ENCODE results near the gene BOK.
"Not testable (repeated sequence)": the region's sequence is repeated elsewhere in the genome, so short reads cannot be mapped to it uniquely, and the experiment has no call there.

The BOK gene

GRCh38 chr2:241582806-241583205 lies 24.3 kb downstream of the BOK start:
- DNase-seq (ENCODE audit: low spot score): no peak
- no peak overlapping the region for H3K9ac ChIP-seq (ENCODE audit: low read depth, low read length, poor library complexity)
- no peaks in the 10 kb centered on the region for H3K79me1 ChIP-seq (ENCODE audit: low read depth, low read length)
- no peak overlapping the region for H2BK120ac ChIP-seq (ENCODE audit: low read depth, low read length)
- H3K9me3 ChIP-seq (replicated peaks in 1 of 2; ENCODE audit: control insufficient read depth in 2 of 2, insufficient read depth in 1 of 2, low read depth in 1 of 2, low read length in 2 of 2): peaks cover 32 to 66% of the 10 kb centered on the region in 2 donors
- H3K14ac ChIP-seq (ENCODE audit: low read length): no peak overlapping the region
- H2BK15ac ChIP-seq (ENCODE audit: low read length): no peak overlapping the region
- H4K91ac ChIP-seq (ENCODE audit: low read depth, low read length, poor library complexity): no peak overlapping the region
- H4K8ac ChIP-seq (ENCODE audit: low read depth, low read length): no peak overlapping the region
- no peak overlapping the region for H3K4me2 ChIP-seq (ENCODE audit: insufficient read depth, low read length, poor library complexity, severe bottlenecking)
- no peaks in the 10 kb centered on the region for H3K27me3 ChIP-seq (ENCODE audit: control insufficient read depth in 3 of 3, insufficient read depth in 3 of 3, low read depth in 1 of 3, low read length in 3 of 3)
- H3K4me1 ChIP-seq (ENCODE audit: control insufficient read depth in 2 of 2, insufficient read depth in 1 of 2, low read depth in 1 of 2, low read length in 2 of 2): no peaks in the 10 kb centered on the region
- H2AFZ ChIP-seq (ENCODE audit: low read length): no peak overlapping the region
- no peak overlapping the region for H3K23ac ChIP-seq (ENCODE audit: low read depth, low read length, poor library complexity)
- WGBS, 2 donors (ENCODE audit: extremely low coverage in 2 of 2, insufficient read length in 2 of 2, insufficient replicate concordance in 1 of 2): no CpG with 5 or more reads among the region's 4 CpGs
- no peak overlapping the region for H3K18ac ChIP-seq (ENCODE audit: low read length)
- H3K27ac ChIP-seq (replicated peaks; ENCODE audit: low read length): no peak overlapping the region
- H2BK5ac ChIP-seq (ENCODE audit: low read length): no peak overlapping the region
- no peak overlapping the region for H2BK12ac ChIP-seq (ENCODE audit: low read length)
- H2AK5ac ChIP-seq (ENCODE audit: low read depth, low read length): no peak overlapping the region
- H3K4me3 ChIP-seq (ENCODE audit: low read length in 2 of 2): no peak overlapping the region
- H3K36me3 ChIP-seq (replicated peaks in 1 of 2; ENCODE audit: control insufficient read depth in 2 of 2, insufficient read depth in 2 of 2, low read length in 2 of 2): peaks cover 12 to 64% of the 10 kb centered on the region in 2 donors
- no peak overlapping the region for H3K4ac ChIP-seq (ENCODE audit: low read length)

- no peak overlapping the region for H2BK120ac ChIP-seq (ENCODE audit: low read depth, low read length)
- H4K91ac ChIP-seq (ENCODE audit: low read depth, low read length, poor library complexity): no peak overlapping the region
- no CpG with 5 or more reads among the region's 12 CpGs for WGBS, 2 donors (ENCODE audit: extremely low coverage in 2 of 2, insufficient read length in 2 of 2, insufficient replicate concordance in 1 of 2)
- H2BK12ac ChIP-seq (ENCODE audit: low read length): no peak overlapping the region
- DNase-seq (ENCODE audit: low spot score): no peak
- no peak overlapping the region for H4K8ac ChIP-seq (ENCODE audit: low read depth, low read length)
- H2AK5ac ChIP-seq (ENCODE audit: low read depth, low read length): no peak overlapping the region
- H2BK15ac ChIP-seq (ENCODE audit: low read length): no peak overlapping the region
- no peak overlapping the region for H3K27ac ChIP-seq (replicated peaks; ENCODE audit: low read length)
- H3K27me3 ChIP-seq (ENCODE audit: control insufficient read depth in 3 of 3, insufficient read depth in 3 of 3, low read depth in 1 of 3, low read length in 3 of 3): no peaks in the 10 kb centered on the region
- H3K4me1 ChIP-seq (ENCODE audit: control insufficient read depth in 2 of 2, insufficient read depth in 1 of 2, low read depth in 1 of 2, low read length in 2 of 2): no peaks in the 10 kb centered on the region
- H3K4me2 ChIP-seq (ENCODE audit: insufficient read depth, low read length, poor library complexity, severe bottlenecking): no peak overlapping the region
- H3K9ac ChIP-seq (ENCODE audit: low read depth, low read length, poor library complexity): no peak overlapping the region
- H3K4me3 ChIP-seq (ENCODE audit: low read length in 2 of 2): no peak overlapping the region
- no peak overlapping the region for H3K23ac ChIP-seq (ENCODE audit: low read depth, low read length, poor library complexity)
- H3K18ac ChIP-seq (ENCODE audit: low read length): no peak overlapping the region
- H3K36me3 ChIP-seq (replicated peaks in 1 of 2; ENCODE audit: control insufficient read depth in 2 of 2, insufficient read depth in 2 of 2, low read length in 2 of 2): peaks cover 14 to 78% of the 10 kb centered on the region in 2 donors
- no peak overlapping the region for H2BK5ac ChIP-seq (ENCODE audit: low read length)
- peaks cover 31 to 79% of the 10 kb centered on the region in 2 donors for H3K9me3 ChIP-seq (replicated peaks in 1 of 2; ENCODE audit: control insufficient read depth in 2 of 2, insufficient read depth in 1 of 2, low read depth in 1 of 2, low read length in 2 of 2)
- no peak overlapping the region for H2AFZ ChIP-seq (ENCODE audit: low read length)
- no peak overlapping the region for H3K14ac ChIP-seq (ENCODE audit: low read length)
- H3K79me1 ChIP-seq (ENCODE audit: low read depth, low read length): no peaks in the 10 kb centered on the region
- no peak overlapping the region for H3K4ac ChIP-seq (ENCODE audit: low read length)
Measured at GRCh38 chr2:241584436-241584835, 25.9 kb downstream of the BOK start.

- H4K91ac ChIP-seq (ENCODE audit: low read depth, low read length, poor library complexity): no peak overlapping the region
- H3K27ac ChIP-seq (replicated peaks; ENCODE audit: low read length): no peak overlapping the region
- H2AK5ac ChIP-seq (ENCODE audit: low read depth, low read length): no peak overlapping the region
- H3K4ac ChIP-seq (ENCODE audit: low read length): no peak overlapping the region
- no peak overlapping the region for H2BK120ac ChIP-seq (ENCODE audit: low read depth, low read length)
- no peak overlapping the region for H2BK12ac ChIP-seq (ENCODE audit: low read length)
- H3K4me1 ChIP-seq (ENCODE audit: control insufficient read depth in 2 of 2, insufficient read depth in 1 of 2, low read depth in 1 of 2, low read length in 2 of 2): no peaks in the 10 kb centered on the region
- H3K36me3 ChIP-seq (replicated peaks in 1 of 2; ENCODE audit: control insufficient read depth in 2 of 2, insufficient read depth in 2 of 2, low read length in 2 of 2): peaks cover 13 to 83% of the 10 kb centered on the region in 2 donors
- H2AFZ ChIP-seq (ENCODE audit: low read length): no peak overlapping the region
- H3K9ac ChIP-seq (ENCODE audit: low read depth, low read length, poor library complexity): no peak overlapping the region
- H3K27me3 ChIP-seq (ENCODE audit: control insufficient read depth in 3 of 3, insufficient read depth in 3 of 3, low read depth in 1 of 3, low read length in 3 of 3): no peaks in the 10 kb centered on the region
- H3K18ac ChIP-seq (ENCODE audit: low read length): no peak overlapping the region
- H3K4me3 ChIP-seq (ENCODE audit: low read length in 2 of 2): no peak overlapping the region
- H3K14ac ChIP-seq (ENCODE audit: low read length): no peak overlapping the region
- peaks cover 30 to 70% of the 10 kb centered on the region in 2 donors for H3K9me3 ChIP-seq (replicated peaks in 1 of 2; ENCODE audit: control insufficient read depth in 2 of 2, insufficient read depth in 1 of 2, low read depth in 1 of 2, low read length in 2 of 2)
- H3K23ac ChIP-seq (ENCODE audit: low read depth, low read length, poor library complexity): no peak overlapping the region
- H2BK5ac ChIP-seq (ENCODE audit: low read length): no peak overlapping the region
- WGBS, 2 donors (ENCODE audit: extremely low coverage in 2 of 2, insufficient read length in 2 of 2, insufficient replicate concordance in 1 of 2): no CpG with 5 or more reads among the region's 2 CpGs
- H4K8ac ChIP-seq (ENCODE audit: low read depth, low read length): no peak overlapping the region
- no peak for DNase-seq (ENCODE audit: low spot score)
- no peak overlapping the region for H2BK15ac ChIP-seq (ENCODE audit: low read length)
- H3K79me1 ChIP-seq (ENCODE audit: low read depth, low read length): peaks cover 4% of the 10 kb centered on the region
- no peak overlapping the region for H3K4me2 ChIP-seq (ENCODE audit: insufficient read depth, low read length, poor library complexity, severe bottlenecking)
Measured at GRCh38 chr2:241586564-241587264, 28.2 kb downstream of the BOK start.

- Histone ChIP-seq H3K9me3 (replicated peaks in 1 of 2; ENCODE audit: control insufficient read depth in 2 of 2, insufficient read depth in 1 of 2, low read depth in 1 of 2, low read length in 2 of 2) (peaks cover 15 to 42% of the 10 kb centered on the region in 2 donors), H3K4me3 (ENCODE audit: low read length in 2 of 2) (peak overlapping the region in 1 of 2 donors; percentile 16), H3K36me3 (replicated peaks in 1 of 2; ENCODE audit: control insufficient read depth in 2 of 2, insufficient read depth in 2 of 2, low read length in 2 of 2) (peaks cover 11 to 79% of the 10 kb centered on the region in 2 donors)
- not testable (repeated sequence) for H3K4ac ChIP-seq (ENCODE audit: low read length); H3K79me1 ChIP-seq (ENCODE audit: low read depth, low read length); H4K8ac ChIP-seq (ENCODE audit: low read depth, low read length); H3K9ac ChIP-seq (ENCODE audit: low read depth, low read length, poor library complexity); H4K91ac ChIP-seq (ENCODE audit: low read depth, low read length, poor library complexity); H3K4me2 ChIP-seq (ENCODE audit: insufficient read depth, low read length, poor library complexity, severe bottlenecking); H2BK120ac ChIP-seq (ENCODE audit: low read depth, low read length); H3K18ac ChIP-seq (ENCODE audit: low read length); H2BK5ac ChIP-seq (ENCODE audit: low read length); H3K23ac ChIP-seq (ENCODE audit: low read depth, low read length, poor library complexity); H2AFZ ChIP-seq (ENCODE audit: low read length); H3K14ac ChIP-seq (ENCODE audit: low read length); H2BK15ac ChIP-seq (ENCODE audit: low read length); DNase-seq (ENCODE audit: low spot score); H3K4me1 ChIP-seq (ENCODE audit: control insufficient read depth in 2 of 2, insufficient read depth in 1 of 2, low read depth in 1 of 2, low read length in 2 of 2); H3K27me3 ChIP-seq (ENCODE audit: control insufficient read depth in 3 of 3, insufficient read depth in 3 of 3, low read depth in 1 of 3, low read length in 3 of 3); H3K27ac ChIP-seq (replicated peaks; ENCODE audit: low read length); H2BK12ac ChIP-seq (ENCODE audit: low read length); H2AK5ac ChIP-seq (ENCODE audit: low read depth, low read length)
- no CpG with 5 or more reads among the region's 17 CpGs for WGBS, 2 donors (ENCODE audit: extremely low coverage in 2 of 2, insufficient read length in 2 of 2, insufficient replicate concordance in 1 of 2)
Measured at GRCh38 chr2:241589863-241590262, 31.3 kb downstream of the BOK start.

Measured in neuronal stem cell (in vitro differentiated cells).